Measurements from ENCODE around the gene VAX1. TPM values are rescaled to one million over a fixed set of nuclear protein-coding genes. Genes with fewer than 3 reads are reported as not detected.
"Not testable (repeated sequence)": the region's sequence is repeated elsewhere in the genome, so short reads cannot be mapped to it uniquely, and the experiment has no call there.

Gene VAX1
- total RNA-seq, 2 experiments from 2014 or later, result not detected

- Mint-ChIP-seq H3K27me3 (peaks cover 10% of the 10 kb centered on the region), H3K9me3 (no peaks in the 10 kb centered on the region), H3K4me3 (no peak overlapping the region), H3K27ac (no peak overlapping the region), H3K36me3 (no peaks in the 10 kb centered on the region), H3K4me1 (no peaks in the 10 kb centered on the region)
- ATAC-seq (ENCODE audit: low read depth), result no peak
- no peak for DNase-seq
- POLR2A ChIA-PET, result no interaction called here
Observed at GRCh38 chr10:117094856-117095255, 43.2 kb downstream of the VAX1 start.

DNA sequence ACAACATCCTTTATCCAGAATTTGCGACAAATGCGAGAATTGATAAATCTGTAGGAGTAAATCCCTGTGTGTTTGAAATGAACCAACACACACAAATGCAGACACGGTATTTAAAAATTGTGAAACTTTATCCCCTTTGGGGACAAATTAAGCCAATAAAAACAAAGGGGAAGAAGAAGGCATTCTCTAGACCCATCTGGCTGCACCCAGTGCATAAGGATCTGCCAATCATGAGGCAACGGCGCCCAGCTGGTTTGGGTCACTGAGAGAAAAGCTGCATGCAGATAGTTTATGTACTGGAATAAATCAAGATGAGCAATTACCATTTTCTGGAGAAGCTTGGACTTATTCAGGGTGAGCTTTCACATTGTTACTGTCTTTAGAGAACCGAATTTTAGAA lies 45.7 kb downstream of the VAX1 start:
- Mint-ChIP-seq H3K36me3 (no peaks in the 10 kb centered on the region), H3K4me3 (no peak overlapping the region), H3K4me1 (no peaks in the 10 kb centered on the region), H3K9me3 (no peaks in the 10 kb centered on the region), H3K27ac (no peak overlapping the region), H3K27me3 (peaks cover 13% of the 10 kb centered on the region)
- no peak for DNase-seq
- POLR2A ChIA-PET, result no interaction called here
- ATAC-seq (ENCODE audit: low read depth), result no peak

DNA sequence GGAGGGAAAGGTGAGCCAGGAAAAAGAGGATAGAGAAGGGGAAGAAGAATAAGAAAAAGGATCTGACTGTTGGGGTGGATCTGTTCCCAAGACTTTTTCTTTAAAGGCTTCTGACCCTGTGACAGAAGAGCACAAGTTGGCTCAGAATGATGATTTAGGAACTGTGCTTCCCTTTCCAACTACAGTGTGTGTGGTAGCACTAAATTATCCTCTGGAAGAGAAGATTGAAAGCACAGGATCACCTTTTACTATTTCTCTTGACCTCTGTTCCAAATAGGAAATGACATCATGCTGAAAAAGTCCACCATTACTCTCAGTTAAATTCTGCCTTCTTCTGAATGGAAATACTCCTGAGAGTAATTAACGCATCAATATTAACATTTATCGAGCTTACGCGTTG lies 47.2 kb downstream of the VAX1 start:
- no peaks in the 10 kb centered on the region for H3K9me3 Mint-ChIP-seq

GRCh38 chr10:117087521-117087920 lies 50.5 kb downstream of the VAX1 start:
- DNase-seq (no peak), ATAC-seq (ENCODE audit: low read depth) (no peak)
- POLR2A ChIA-PET, result no interaction called here
- Mint-ChIP-seq H3K9me3 (no peaks in the 10 kb centered on the region), H3K27me3 (peaks cover 6% of the 10 kb centered on the region), H3K27ac (no peak overlapping the region), H3K4me3 (no peak overlapping the region), H3K36me3 (no peaks in the 10 kb centered on the region), H3K4me1 (no peaks in the 10 kb centered on the region)

More for the DNA sequence above, 47.2 kb downstream of the VAX1 start:
- Mint-ChIP-seq H3K27ac (no peak overlapping the region), H3K4me3 (no peak overlapping the region), H3K4me1 (no peaks in the 10 kb centered on the region), H3K36me3 (no peaks in the 10 kb centered on the region), H3K27me3 (peaks cover 6% of the 10 kb centered on the region)
- POLR2A ChIA-PET, result no interaction called here
- ATAC-seq (ENCODE audit: low read depth) (no peak), DNase-seq (no peak)

GRCh38 chr10:117086546-117086945 lies 51.5 kb downstream of the VAX1 start:
- Mint-ChIP-seq H3K27ac (no peak overlapping the region), H3K36me3 (no peaks in the 10 kb centered on the region), H3K27me3 (peaks cover 6% of the 10 kb centered on the region), H3K4me3 (no peak overlapping the region), H3K4me1 (no peaks in the 10 kb centered on the region), H3K9me3 (no peaks in the 10 kb centered on the region)
- ATAC-seq (ENCODE audit: low read depth) (no peak), DNase-seq (no peak)
- POLR2A ChIA-PET, result no interaction called here

DNA sequence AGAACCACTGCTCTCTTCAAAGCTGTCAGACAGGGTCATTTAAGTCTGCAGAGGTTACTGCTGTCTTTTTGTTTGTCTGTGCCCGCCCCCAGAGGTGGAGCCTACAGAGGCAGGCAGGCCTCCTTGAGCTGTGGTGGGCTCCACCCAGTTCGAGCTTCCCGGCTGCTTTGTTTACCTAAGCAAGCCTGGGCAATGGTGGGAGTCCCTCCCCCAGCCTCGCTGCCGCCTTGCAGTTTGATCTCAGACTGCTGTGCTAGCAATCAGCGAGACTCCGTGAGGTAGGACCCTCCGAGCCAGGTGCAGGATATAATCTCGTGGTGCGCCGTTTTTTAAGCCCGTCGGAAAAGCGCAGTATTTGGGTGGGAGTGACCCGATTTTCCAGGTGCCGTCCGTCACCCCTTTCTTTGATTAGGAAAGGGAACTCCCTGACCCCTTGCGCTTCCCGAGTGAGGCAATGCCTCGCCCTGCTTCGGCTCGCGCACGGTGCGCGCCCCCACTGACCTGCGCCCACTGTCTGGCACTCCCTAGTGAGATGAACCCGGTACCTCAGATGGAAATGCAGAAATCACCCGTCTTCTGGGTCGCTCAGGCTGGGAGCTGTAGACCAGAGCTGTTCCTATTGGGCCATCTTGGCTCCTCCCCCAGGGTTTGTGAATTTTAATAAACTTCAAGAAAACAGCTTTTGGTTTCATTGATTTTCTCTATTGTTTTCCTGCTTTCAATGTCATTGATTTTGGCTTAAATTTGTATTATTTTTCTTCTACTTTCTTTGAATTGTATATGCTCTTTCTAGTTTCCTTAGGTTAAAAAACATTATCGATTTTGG lies 53.4 kb downstream of the VAX1 start:
- DNase-seq; ATAC-seq (ENCODE audit: low read depth); H3K4me1 Mint-ChIP-seq; H3K36me3 Mint-ChIP-seq; H3K9me3 Mint-ChIP-seq; H3K27ac Mint-ChIP-seq; POLR2A ChIA-PET; H3K4me3 Mint-ChIP-seq; H3K27me3 Mint-ChIP-seq: not testable (repeated sequence)

Small RNA genes lying within 50 kb of the gene (microRNA-seq; reads per million reads assigned to microRNA genes)
- gene MIR3663, result not detected

Other genes starting within 250 kb of the VAX1 start
- gene SHTN1, start 133.1 kb downstream of the VAX1 start, total RNA-seq, result under 1 TPM; 0.54 to 0.61 TPM
- gene KCNK18, start 59.2 kb upstream of the VAX1 start, total RNA-seq, result not detected
- gene SLC18A2, start 102.8 kb upstream of the VAX1 start, total RNA-seq, result under 1 TPM; 0.14 to 0.17 TPM
- 10 to 100 TPM; 16.0 to 18.8 TPM for gene PDZD8, start 237.2 kb upstream of the VAX1 start, total RNA-seq